BLaER1 (cell line): ENCODE data around the gene RNF215.
A peak's percentile ranks its signal among the peaks of the same experiment; 100 is the strongest.

ENCODE experiments used
- H3K27ac ChIP-seq: shearing (Covaris generic); formaldehyde crosslinking; 2 replicates; pipeline ENCODE4 v1.8.1; 2022
- H3K27me3 ChIP-seq: shearing (Covaris generic); formaldehyde crosslinking; 2 replicates; pipeline ENCODE4 v1.8.1; 2022
- H3K36me3 ChIP-seq: shearing (Covaris generic); formaldehyde crosslinking; 2 replicates; pipeline ENCODE4 v1.8.1; 2022
- H3K4me1 ChIP-seq: shearing (Covaris generic); formaldehyde crosslinking; 2 replicates; pipeline ENCODE4 v1.8.1; 2022
- H3K4me2 ChIP-seq: shearing (Covaris generic); formaldehyde crosslinking; 2 replicates; pipeline ENCODE4 v1.8.1; 2022
- H3K4me3 ChIP-seq: shearing (Covaris generic); formaldehyde crosslinking; 2 replicates; pipeline ENCODE4 v1.8.1; 2022
- H3K9ac ChIP-seq: shearing (Covaris generic); formaldehyde crosslinking; 2 replicates; pipeline ENCODE4 v1.8.1; 2022
- H3K9me3 ChIP-seq: shearing (Covaris generic); formaldehyde crosslinking; 2 replicates; pipeline ENCODE4 v1.8.1; 2022
- H4K20me1 ChIP-seq: shearing (Covaris generic); formaldehyde crosslinking; 2 replicates; pipeline ENCODE4 v1.8.1; 2022
- Cebpa-rat ChIP-seq: shearing (Covaris generic); IDR thresholded peaks from 2 replicates; pipeline ENCODE4 v1.8.1; 2022

The RNF215 gene

DNA sequence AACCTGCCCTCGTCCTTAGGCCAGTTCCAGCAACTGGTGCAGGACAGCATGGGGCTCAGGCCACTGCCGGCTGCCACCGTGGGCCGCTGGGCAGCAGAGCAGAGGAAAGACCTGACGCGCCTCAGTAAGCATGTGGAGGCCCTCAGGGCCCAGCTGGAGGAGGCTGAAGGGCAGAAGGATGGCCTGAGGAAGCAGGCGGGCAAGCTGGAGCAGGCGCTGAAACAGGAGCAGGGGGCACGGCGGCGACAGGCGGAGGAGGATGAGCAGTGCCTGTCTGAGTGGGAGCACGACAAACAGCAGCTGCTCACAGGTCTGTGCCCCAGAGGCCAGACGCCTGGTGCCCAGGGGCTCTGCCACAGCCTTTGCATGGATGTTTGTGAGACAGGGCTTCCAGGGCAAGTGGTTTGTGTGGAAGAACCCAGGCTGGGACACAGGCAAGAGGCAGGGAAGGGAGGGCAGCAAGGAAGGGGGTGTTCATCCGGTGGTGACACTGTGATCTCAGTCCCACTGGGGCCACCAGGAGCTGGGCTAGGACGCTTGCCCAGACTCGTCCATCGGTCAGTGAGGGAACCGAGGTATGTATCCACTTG lies 16.5 kb downstream of the RNF215 start:
- Histone ChIP-seq H3K4me2 (peak overlapping the region; percentile 57), H3K27me3 (no peaks in the 10 kb centered on the region), H3K9me3 (no peaks in the 10 kb centered on the region), H4K20me1 (no peaks in the 10 kb centered on the region), H3K4me1 (peaks cover 52% of the 10 kb centered on the region), H3K36me3 (peaks cover 11% of the 10 kb centered on the region; the same call in 1 of the 2 replicates), H3K27ac (peak overlapping the region; percentile 49), H3K4me3 (no peak overlapping the region), H3K9ac (peak overlapping the region; percentile 45; the same call in 1 of the 2 replicates)
- TF ChIP-seq Cebpa-rat, result no peak

DNA sequence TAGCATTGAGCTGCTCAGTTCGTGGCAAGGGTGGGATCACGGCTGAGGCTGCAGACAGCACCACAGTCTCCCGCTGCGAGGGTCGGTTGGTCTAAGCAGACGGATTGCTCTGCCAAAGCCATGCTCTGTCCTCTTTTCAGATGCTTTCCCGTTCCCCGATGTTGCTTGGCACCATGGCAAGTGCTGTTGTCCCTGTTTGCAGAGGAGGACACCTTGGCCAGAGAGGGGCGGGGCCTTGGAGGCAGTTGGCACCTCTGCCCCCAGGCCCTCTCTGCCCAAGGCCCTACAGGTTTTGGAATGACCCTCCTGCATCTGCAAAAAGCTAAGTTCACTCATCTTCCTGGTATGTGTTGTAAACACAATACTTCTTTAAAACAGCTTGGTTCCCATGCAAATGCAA lies 18.8 kb downstream of the RNF215 start:
- no peak for TF ChIP-seq Cebpa-rat
- Histone ChIP-seq H3K27me3 (no peaks in the 10 kb centered on the region), H3K4me1 (peaks cover 56% of the 10 kb centered on the region), H3K27ac (0 out of 2 replicates have a peak overlapping the region, but pooled peaks have one; percentile 58), H4K20me1 (no peaks in the 10 kb centered on the region), H3K9me3 (no peaks in the 10 kb centered on the region), H3K4me3 (no peak overlapping the region), H3K4me2 (peak overlapping the region; percentile 52), H3K36me3 (peaks cover 7% of the 10 kb centered on the region; the same call in 1 of the 2 replicates), H3K9ac (no peak overlapping the region)

DNA sequence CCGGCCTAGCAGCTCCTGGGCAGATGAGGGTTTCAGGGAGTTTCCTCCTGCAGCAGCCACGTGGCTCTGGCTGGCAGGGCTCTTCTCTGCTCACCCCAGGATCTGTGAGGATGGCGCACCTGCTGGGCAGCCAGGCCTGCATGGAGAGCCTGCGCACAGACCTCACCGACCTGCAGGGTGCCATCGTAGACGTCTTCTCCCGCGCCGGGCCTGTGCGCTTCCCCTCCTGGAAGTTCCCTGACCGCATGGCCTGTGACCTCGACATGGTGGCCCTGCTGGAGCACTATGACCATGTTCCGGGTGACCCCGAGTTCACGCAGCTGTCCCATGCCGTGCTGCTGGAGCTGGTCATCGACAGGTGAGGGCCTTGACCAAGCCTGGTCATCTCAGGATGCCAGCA lies 21.3 kb downstream of the RNF215 start:
- Histone ChIP-seq H3K9me3 (no peaks in the 10 kb centered on the region), H4K20me1 (no peaks in the 10 kb centered on the region), H3K4me1 (peaks cover 67% of the 10 kb centered on the region), H3K4me3 (no peak overlapping the region), H3K27ac (peak overlapping the region; percentile 75), H3K36me3 (peaks cover 7% of the 10 kb centered on the region; the same call in 1 of the 2 replicates), H3K9ac (no peak overlapping the region), H3K27me3 (no peaks in the 10 kb centered on the region), H3K4me2 (peak overlapping the region; percentile 68)
- TF ChIP-seq Cebpa-rat, result no peak

DNA sequence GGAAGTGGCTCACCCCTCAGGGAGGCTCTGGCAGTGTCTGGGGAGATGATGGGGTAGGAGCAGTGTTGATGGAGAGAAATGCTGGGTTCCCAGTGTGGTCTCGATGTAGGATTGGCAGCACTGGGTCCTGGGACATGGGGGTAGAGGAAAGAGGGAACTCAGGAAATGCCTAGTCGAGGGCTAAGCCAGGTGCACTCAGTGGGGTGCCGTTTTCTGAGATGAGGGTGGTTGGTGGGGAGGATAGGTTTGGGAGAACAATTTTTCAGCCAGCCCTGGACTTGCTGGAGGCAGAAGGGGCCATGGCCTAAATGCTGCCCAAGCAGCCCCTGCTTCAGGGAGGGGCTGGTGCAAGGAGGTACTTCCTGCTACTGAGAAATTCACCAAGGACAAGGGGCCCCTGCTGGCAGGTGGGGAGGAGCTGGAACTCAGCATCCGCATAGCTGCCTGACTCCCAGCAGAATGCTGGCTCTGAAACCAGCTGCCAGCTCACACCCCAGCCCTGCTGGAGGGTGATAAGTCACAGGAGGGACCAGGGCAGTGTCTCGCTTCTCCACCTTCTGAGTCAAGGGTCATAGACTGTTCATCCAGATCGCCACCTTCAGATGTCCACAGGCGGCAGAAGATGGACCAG lies 24.4 kb downstream of the RNF215 start:
- Histone ChIP-seq H3K27ac (peak overlapping the region; percentile 4), H3K27me3 (peaks cover 5% of the 10 kb centered on the region; the same call in 1 of the 2 replicates), H3K9ac (0 out of 2 replicates have a peak overlapping the region, but pooled peaks have one; percentile 25), H3K36me3 (peaks cover 7% of the 10 kb centered on the region; the same call in 1 of the 2 replicates), H3K4me3 (no peak overlapping the region), H3K4me2 (peak overlapping the region; percentile 52), H3K4me1 (peaks cover 42% of the 10 kb centered on the region), H4K20me1 (no peaks in the 10 kb centered on the region), H3K9me3 (no peaks in the 10 kb centered on the region)
- TF ChIP-seq Cebpa-rat, result no peak

DNA sequence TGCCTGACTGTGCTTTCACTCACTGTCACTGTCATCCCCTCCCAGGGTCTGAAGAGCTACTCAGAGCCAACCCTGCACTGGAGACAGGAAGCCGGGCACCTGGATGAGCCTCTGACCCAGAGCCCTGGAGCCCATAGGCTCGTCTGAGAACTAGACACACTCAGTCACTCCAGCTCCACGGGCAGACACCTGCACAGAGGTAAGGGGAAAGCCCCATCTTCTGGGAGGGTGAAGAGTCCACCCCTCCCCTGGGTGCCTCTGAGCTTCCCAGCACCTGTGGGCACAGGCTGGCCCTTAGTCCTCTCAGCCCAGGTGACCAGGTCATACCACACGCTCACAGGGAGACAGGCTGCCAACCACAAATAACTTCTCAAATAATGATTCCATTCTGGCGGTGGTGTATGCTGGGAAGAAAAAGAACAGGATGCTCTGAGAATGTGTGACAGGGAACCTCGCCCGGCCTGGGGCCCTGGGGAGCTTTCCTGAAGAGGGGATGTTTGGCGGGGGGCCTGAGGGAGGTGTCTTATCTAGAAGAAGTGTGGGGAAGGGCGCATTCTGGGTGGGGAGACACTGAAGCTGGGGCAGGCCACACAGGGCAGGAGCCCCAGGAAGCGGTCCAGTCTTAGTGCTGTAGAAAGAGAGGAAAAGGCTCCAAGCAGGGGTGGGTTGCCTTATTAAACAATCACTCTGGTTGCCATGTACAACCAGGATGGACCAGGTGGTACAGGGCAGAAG lies 25.1 kb downstream of the RNF215 start:
- H4K20me1 ChIP-seq, result no peaks in the 10 kb centered on the region
- H3K27ac ChIP-seq, result peak overlapping the region; percentile 4; the same call in 1 of the 2 replicates
- peak overlapping the region; percentile 52 for H3K4me2 ChIP-seq
- H3K9ac ChIP-seq, result no peak overlapping the region; the same call in 1 of the 2 replicates
- no peak overlapping the region for H3K4me3 ChIP-seq
- H3K36me3 ChIP-seq, result peaks cover 7% of the 10 kb centered on the region; the same call in 1 of the 2 replicates
- peaks cover 49% of the 10 kb centered on the region for H3K4me1 ChIP-seq
- no peak for TF ChIP-seq Cebpa-rat
- no peaks in the 10 kb centered on the region for H3K9me3 ChIP-seq
- peaks cover 7% of the 10 kb centered on the region; the same call in 1 of the 2 replicates for H3K27me3 ChIP-seq

DNA sequence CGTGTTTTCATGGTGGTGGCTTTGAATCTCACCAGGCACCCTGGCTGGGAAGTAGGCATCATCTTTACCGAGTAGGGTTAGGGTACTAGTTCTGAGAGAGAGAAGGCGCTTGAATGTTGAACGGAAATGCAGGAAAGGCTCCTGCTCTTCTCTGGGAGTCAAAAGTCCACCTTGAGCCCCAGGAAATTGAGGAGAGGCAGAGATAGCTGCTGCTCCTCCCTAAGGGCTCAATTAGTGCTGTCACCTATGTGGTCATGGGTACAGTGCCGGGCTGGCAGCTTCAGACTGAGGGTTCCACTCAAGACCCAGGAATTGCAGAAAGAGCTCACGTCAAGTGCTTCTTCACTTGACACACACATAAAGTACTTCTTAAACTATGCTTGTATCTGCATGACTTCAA lies 28.7 kb downstream of the RNF215 start:
- peaks cover 55% of the 10 kb centered on the region for H3K4me1 ChIP-seq
- no peak for TF ChIP-seq Cebpa-rat
- H3K27me3 ChIP-seq, result peaks cover 7% of the 10 kb centered on the region; the same call in 1 of the 2 replicates
- peaks cover 12% of the 10 kb centered on the region for H3K36me3 ChIP-seq
- H3K4me2 ChIP-seq, result no peak overlapping the region
- no peak overlapping the region for H3K27ac ChIP-seq
- no peaks in the 10 kb centered on the region for H3K9me3 ChIP-seq
- H3K9ac ChIP-seq, result no peak overlapping the region
- peaks cover 29% of the 10 kb centered on the region for H4K20me1 ChIP-seq
- H3K4me3 ChIP-seq, result no peak overlapping the region

DNA sequence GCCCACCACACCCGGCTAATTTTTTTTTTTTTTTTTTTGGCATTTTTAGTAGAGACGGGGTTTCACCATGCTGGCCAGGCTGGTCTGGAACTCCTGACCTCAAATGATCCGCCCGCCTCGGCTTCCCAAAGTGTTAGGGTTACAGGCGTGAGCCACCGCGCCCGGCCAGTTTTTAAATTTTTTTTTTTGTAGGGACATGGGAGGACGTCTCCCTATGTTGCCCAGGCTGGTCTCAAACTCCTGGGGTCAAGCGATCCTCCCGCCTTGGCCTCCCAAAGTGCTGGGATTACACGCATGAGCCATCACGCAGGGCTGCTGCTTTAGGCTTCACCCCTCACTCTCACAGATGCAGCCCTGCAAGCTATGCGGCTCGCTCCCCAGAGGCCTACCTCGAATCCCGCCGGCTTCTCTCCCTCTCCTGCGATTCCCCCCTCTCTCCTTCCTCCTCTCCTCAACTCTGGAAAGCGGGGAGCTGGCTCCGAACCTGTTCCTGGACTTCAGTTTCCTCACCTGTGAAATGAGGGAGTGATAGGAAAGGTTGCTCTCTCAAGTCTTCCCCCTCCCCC lies 29.5 kb downstream of the RNF215 start:
- H3K27me3 ChIP-seq, result peaks cover 7% of the 10 kb centered on the region; the same call in 1 of the 2 replicates
- peak overlapping the region; percentile 100 for H3K4me3 ChIP-seq
- peaks cover 36% of the 10 kb centered on the region for H4K20me1 ChIP-seq
- H3K36me3 ChIP-seq, result peaks cover 18% of the 10 kb centered on the region
- TF ChIP-seq Cebpa-rat, result no peak
- H3K9me3 ChIP-seq, result no peaks in the 10 kb centered on the region
- H3K27ac ChIP-seq, result no peak overlapping the region
- peaks cover 50% of the 10 kb centered on the region for H3K4me1 ChIP-seq
- peak overlapping the region; percentile 96; the same call in 1 of the 2 replicates for H3K9ac ChIP-seq
- peak overlapping the region; percentile 92 for H3K4me2 ChIP-seq

DNA sequence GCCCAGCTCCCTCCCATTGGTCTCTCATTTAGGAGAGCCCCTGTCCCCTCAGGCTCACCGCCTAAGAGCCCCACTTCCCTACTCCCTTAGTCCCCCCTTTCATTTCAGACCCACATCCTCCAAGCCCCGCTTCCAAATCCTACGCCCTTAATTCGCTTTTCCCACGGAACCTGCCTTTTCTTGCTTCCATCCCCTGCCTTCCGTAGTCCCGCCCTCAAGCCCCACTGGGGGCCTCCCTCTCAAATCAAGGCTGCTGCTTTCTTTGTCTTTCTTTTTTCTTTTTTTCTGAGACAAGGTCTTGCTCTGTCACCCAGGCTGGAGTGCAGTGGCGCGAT lies 30.0 kb downstream of the RNF215 start:
- no peaks in the 10 kb centered on the region for H3K9me3 ChIP-seq
- H3K36me3 ChIP-seq, result peaks cover 23% of the 10 kb centered on the region
- peaks cover 7% of the 10 kb centered on the region; the same call in 1 of the 2 replicates for H3K27me3 ChIP-seq
- H3K4me1 ChIP-seq, result peaks cover 45% of the 10 kb centered on the region
- peak overlapping the region; percentile 96 for H3K9ac ChIP-seq
- 0 out of 2 replicates have a peak overlapping the region, but pooled peaks have one; percentile 93 for H3K27ac ChIP-seq
- TF ChIP-seq Cebpa-rat, result no peak
- peak overlapping the region; percentile 92 for H3K4me2 ChIP-seq
- peak overlapping the region; percentile 100 for H3K4me3 ChIP-seq
- H4K20me1 ChIP-seq, result peaks cover 41% of the 10 kb centered on the region

DNA sequence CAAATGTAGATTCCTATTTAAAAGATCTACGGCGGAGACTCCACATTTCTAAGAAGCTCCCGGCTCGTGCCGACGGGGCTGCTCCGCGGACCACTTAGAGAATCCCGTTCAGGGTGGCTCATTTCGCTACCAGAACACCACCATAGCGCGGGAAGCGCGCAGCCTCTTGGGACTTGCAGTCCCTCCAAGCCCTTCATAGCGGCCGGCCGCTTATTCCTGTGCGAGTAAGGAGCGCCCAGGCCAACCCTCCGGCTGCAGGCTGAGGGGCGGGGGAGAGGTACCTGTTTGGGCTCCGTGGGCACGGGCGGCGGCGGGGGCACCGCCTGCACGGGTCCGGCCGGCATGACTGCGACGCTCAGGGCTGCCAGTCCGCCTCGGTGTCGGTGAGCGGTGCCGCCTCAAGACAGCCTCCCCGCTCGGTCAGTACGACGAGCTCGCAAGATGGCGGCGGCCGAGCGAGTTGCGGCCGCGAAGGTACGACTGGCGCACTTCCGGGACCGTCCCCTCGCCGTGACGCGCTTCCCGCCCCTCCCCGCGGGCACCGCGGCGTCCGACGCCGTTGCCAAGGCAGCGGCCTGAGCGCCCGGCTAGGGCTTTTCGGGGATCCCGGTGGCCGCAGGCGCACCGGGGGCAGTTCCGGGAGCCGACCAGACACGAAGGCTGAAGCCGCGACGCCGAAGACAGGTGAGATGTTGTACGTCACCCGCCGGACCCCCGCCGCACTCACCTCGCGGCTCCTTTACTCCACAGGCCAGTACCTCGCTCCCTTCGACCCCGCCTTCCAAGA lies 30.6 kb downstream of the RNF215 start, which contains the start of the genes CCDC157 and SF3A1:
Gene CCDC157, plus strand, starts transcription at position 559 of the 787 bp plus-strand sequence. CDS start 8,994 bp downstream, outside the sequence.
Gene SF3A1, minus strand, starts transcription at position 446 of the 787 bp plus-strand sequence. Its CDS starts 102 bp downstream, at position 344.
- H3K9me3 ChIP-seq, result no peaks in the 10 kb centered on the region
- peaks cover 47% of the 10 kb centered on the region for H4K20me1 ChIP-seq
- no peak for TF ChIP-seq Cebpa-rat
- H3K4me1 ChIP-seq, result peaks cover 39% of the 10 kb centered on the region
- peak within 1 kb of the TSS; percentile 96 for H3K9ac ChIP-seq
- H3K27me3 ChIP-seq, result peaks cover 7% of the 10 kb centered on the region; the same call in 1 of the 2 replicates
- H3K27ac ChIP-seq, result peak within 1 kb of the TSS; percentile 93
- peaks cover 29% of the 10 kb centered on the region for H3K36me3 ChIP-seq
- H3K4me2 ChIP-seq, result peak within 1 kb of the TSS; percentile 92
- H3K4me3 ChIP-seq, result peak within 1 kb of the TSS; percentile 100
